Ramos (cell line): ENCODE measurements around the gene POLA1.

Experiments
- in situ Hi-C: fragments of 300-500 bp; cut with MboI; formaldehyde crosslinking; loops from one replicate; pipeline ENCODE4 v1.14.3; 2022; ENCODE audit warnings: low sequenced_read_pairs; ENCODE audit not compliant: unreplicated experiment

POLA1 gene

GRCh38 chrX:25003066-25003849 is 309.5 kb downstream of the POLA1 start:
- in situ Hi-C loops = no loop called here

- in situ Hi-C loops = no loop called here
Measured at GRCh38 chrX:25004040-25004439, 310.3 kb downstream of the POLA1 start.

GRCh38 chrX:25004485-25005032 is 310.8 kb downstream of the POLA1 start:
- in situ Hi-C loops = no loop called here

- in situ Hi-C loops = no loop called here
Measured at GRCh38 chrX:25005034-25005381, 311.3 kb downstream of the POLA1 start.

- in situ Hi-C loops = no loop called here
Measured at GRCh38 chrX:25005382-25006185, 311.9 kb downstream of the POLA1 start.

- in situ Hi-C loops = no loop called here
Measured at GRCh38 chrX:25006586-25007058, 312.9 kb downstream of the POLA1 start.

- in situ Hi-C loops = no loop called here
Measured at GRCh38 chrX:25007059-25008053, 313.6 kb downstream of the POLA1 start.

GRCh38 chrX:25009407-25009806 is 315.7 kb downstream of the POLA1 start:
- in situ Hi-C loops = no loop called here

GRCh38 chrX:25010784-25011588 is 317.3 kb downstream of the POLA1 start:
- in situ Hi-C loops = no loop called here

- in situ Hi-C loops = no loop called here
Measured at GRCh38 chrX:25011589-25012432, 318.1 kb downstream of the POLA1 start.

GRCh38 chrX:25012433-25012735 is 318.7 kb downstream of the POLA1 start:
- in situ Hi-C loops = no loop called here

- in situ Hi-C loops = no loop called here
Measured at GRCh38 chrX:25012793-25013631, 319.3 kb downstream of the POLA1 start.

- in situ Hi-C loops = no loop called here
Measured at GRCh38 chrX:25013632-25014365, 320.1 kb downstream of the POLA1 start.

GRCh38 chrX:25014366-25014838 is 320.7 kb downstream of the POLA1 start:
- in situ Hi-C loops = no loop called here

GRCh38 chrX:25015486-25016360 is 322.0 kb downstream of the POLA1 start, which contains the start of gene ARX:
Gene ARX, minus strand, starts transcription at chrX:25015965. Its CDS starts 228 bp downstream, at chrX:25015737.
- in situ Hi-C loops = no loop called here

GRCh38 chrX:25016361-25016671 is 322.6 kb downstream of the POLA1 start:
- in situ Hi-C loops = no loop called here
